ENCODE results near the gene ZNF197. TPM values are rescaled to one million over a fixed set of nuclear protein-coding genes. Genes with fewer than 3 reads are reported as not detected.
"Not testable (repeated sequence)": the region's sequence is repeated elsewhere in the genome, so short reads cannot be mapped to it uniquely, and the experiment has no call there.

Gene ZNF197
- total RNA-seq, 2 experiments from 2014 or later: 2.8 to 4.8 TPM

GRCh38 chr3:44666346-44666745 lies 41.5 kb downstream of the ZNF197 start:
- Histone ChIP-seq H3K4me2 (ENCODE audit: low read length) (no peak overlapping the region), H3K4me3 (ENCODE audit: low read depth, low read length, poor library complexity, severe bottlenecking) (no peak overlapping the region), H3K36me3 (ENCODE audit: insufficient read depth, low read length) (peaks cover under 1% of the 10 kb centered on the region; the same call in 1 of the 2 replicates), H3K9me3 (ENCODE audit: low read length) (no peaks in the 10 kb centered on the region), H3K79me2 (ENCODE audit: insufficient read depth, low read depth, low read length) (no peaks in the 10 kb centered on the region), H3K27ac (ENCODE audit: low read depth, low read length, poor library complexity, severe bottlenecking) (no peak overlapping the region), H2AFZ (ENCODE audit: low read length) (no peak overlapping the region), H3K4me1 (ENCODE audit: insufficient read depth, low read length, poor library complexity, severe bottlenecking) (no peaks in the 10 kb centered on the region), H4K20me1 (ENCODE audit: insufficient read depth, low read length) (no peaks in the 10 kb centered on the region), H3K9me2 (ENCODE audit: insufficient read depth, low read length) (no peaks in the 10 kb centered on the region)
- ChIA-PET CTCF (ENCODE audit: unreplicated experiment) (no interaction called here), POLR2A (no interaction called here)
- intact Hi-C loops (cut with micrococcal nuclease; ENCODE audit: unreplicated experiment): no loop called here
- TF ChIP-seq EZH2phosphoT487 (IDR thresholded peaks at IDR 0.05; ENCODE audit: borderline replicate concordance, low read depth, low read length) (no peak), CTCF (conservative IDR thresholded peaks at IDR 0.05; ENCODE audit: low read length) (no peak)
- no peak for DNase-seq (ENCODE audit: low spot score)
- no TSS peak for BruUV-seq (replicated peaks)

- no peak for TF ChIP-seq CTCF (conservative IDR thresholded peaks at IDR 0.05; ENCODE audit: low read length)
- no peak for TF ChIP-seq EZH2phosphoT487 (IDR thresholded peaks at IDR 0.05; ENCODE audit: borderline replicate concordance, low read depth, low read length)
- no TSS peak for BruUV-seq (replicated peaks)
These were observed 44.9 kb downstream of the ZNF197 start for GRCh38 chr3:44669760-44670159.

GRCh38 chr3:44673466-44673865 lies 48.6 kb downstream of the ZNF197 start:
- CTCF ChIA-PET (ENCODE audit: unreplicated experiment); H3K4me1 ChIP-seq (ENCODE audit: insufficient read depth, low read length, poor library complexity, severe bottlenecking); H3K9me3 ChIP-seq (ENCODE audit: low read length); H3K79me2 ChIP-seq (ENCODE audit: insufficient read depth, low read depth, low read length); H3K27ac ChIP-seq (ENCODE audit: low read depth, low read length, poor library complexity, severe bottlenecking); intact Hi-C loops (cut with micrococcal nuclease; ENCODE audit: unreplicated experiment); H3K4me3 ChIP-seq (ENCODE audit: low read depth, low read length, poor library complexity, severe bottlenecking); H3K9me2 ChIP-seq (ENCODE audit: insufficient read depth, low read length); H2AFZ ChIP-seq (ENCODE audit: low read length); H3K36me3 ChIP-seq (ENCODE audit: insufficient read depth, low read length); H3K4me2 ChIP-seq (ENCODE audit: low read length); H4K20me1 ChIP-seq (ENCODE audit: insufficient read depth, low read length); DNase-seq (ENCODE audit: low spot score); POLR2A ChIA-PET; BruUV-seq (replicated peaks): not testable (repeated sequence)

More at GRCh38 chr3:44669760-44670159, 44.9 kb downstream of the ZNF197 start:
- Histone ChIP-seq H3K79me2 (ENCODE audit: insufficient read depth, low read depth, low read length) (no peaks in the 10 kb centered on the region), H3K4me2 (ENCODE audit: low read length) (no peak overlapping the region), H3K27ac (ENCODE audit: low read depth, low read length, poor library complexity, severe bottlenecking) (no peak overlapping the region), H3K9me2 (ENCODE audit: insufficient read depth, low read length) (no peaks in the 10 kb centered on the region), H3K36me3 (ENCODE audit: insufficient read depth, low read length) (no peaks in the 10 kb centered on the region), H2AFZ (ENCODE audit: low read length) (no peak overlapping the region), H3K9me3 (ENCODE audit: low read length) (0 out of 2 replicates have a peak, but pooled peaks cover 6% of the 10 kb centered on the region), H4K20me1 (ENCODE audit: insufficient read depth, low read length) (no peaks in the 10 kb centered on the region), H3K4me3 (ENCODE audit: low read depth, low read length, poor library complexity, severe bottlenecking) (no peak overlapping the region), H3K4me1 (ENCODE audit: insufficient read depth, low read length, poor library complexity, severe bottlenecking) (no peaks in the 10 kb centered on the region)
- ChIA-PET CTCF (ENCODE audit: unreplicated experiment) (no interaction called here), POLR2A (no interaction called here)
- intact Hi-C loops (cut with micrococcal nuclease; ENCODE audit: unreplicated experiment): no loop called here
- DNase-seq (ENCODE audit: low spot score): no peak

Measured in OCI-LY7 (cell line).